GM19043 (cell line): ENCODE measurements around the gene TOLLIP.
"Not testable (repeated sequence)": the region's sequence is repeated elsewhere in the genome, so short reads cannot be mapped to it uniquely, and the experiment has no call there.

Source experiments
- ATAC-seq: cut with Tn5 transposase; IDR thresholded peaks from one replicate; pipeline ENCODE4 v1.9.1; 2021; ENCODE audit warnings: low read depth; ENCODE audit not compliant: unreplicated experiment

Gene TOLLIP

DNA sequence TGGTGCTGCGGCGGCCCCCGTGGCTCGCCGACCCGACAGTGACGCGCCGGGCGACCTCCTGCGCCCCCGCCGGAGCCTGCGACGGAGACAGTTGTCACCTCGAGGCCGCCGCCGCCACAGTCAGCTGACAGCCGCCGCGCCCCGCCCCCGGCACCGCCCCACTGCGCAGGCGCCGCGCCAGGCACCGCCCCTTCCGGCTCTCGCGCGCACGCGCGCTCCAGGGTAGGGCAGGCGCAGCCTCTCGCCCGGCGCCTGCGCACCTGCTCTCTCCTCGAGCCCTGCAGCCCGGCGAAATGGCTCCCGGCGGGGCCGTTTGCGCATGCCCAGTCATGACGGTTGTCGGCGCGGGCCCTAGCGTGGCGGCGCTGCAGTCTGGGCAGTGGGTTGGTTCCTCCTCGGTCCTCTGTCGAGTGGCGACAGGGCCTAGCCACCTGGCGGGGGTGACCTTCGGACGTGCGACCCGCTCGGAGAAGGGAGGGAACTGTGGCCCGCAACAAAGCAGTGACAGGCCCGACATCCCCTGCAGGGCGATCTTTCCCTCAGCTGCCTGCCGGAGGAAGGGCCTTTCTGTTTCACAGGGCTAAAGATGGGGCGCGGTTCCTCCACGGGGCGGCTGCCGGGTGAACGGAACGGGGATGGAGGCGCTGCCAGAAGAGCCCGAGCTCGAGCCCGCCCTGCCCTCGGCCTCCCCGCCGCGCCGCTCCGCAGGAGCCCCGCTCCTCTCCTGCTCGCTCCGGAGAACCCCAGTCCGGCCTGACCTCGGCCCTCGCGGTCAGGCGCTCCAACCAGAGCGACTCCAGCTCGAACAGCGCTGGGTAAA lies at the start of gene TOLLIP:
TOLLIP (minus strand) TSS at position 135 of the 820 bp plus-strand sequence; CDS start at position 1, 134 bp downstream.
- ATAC-seq: peak; percentile 77

- ATAC-seq: not testable (repeated sequence)
Observed at GRCh38 chr11:1358931-1359330, 49.5 kb upstream of the TOLLIP start.

DNA sequence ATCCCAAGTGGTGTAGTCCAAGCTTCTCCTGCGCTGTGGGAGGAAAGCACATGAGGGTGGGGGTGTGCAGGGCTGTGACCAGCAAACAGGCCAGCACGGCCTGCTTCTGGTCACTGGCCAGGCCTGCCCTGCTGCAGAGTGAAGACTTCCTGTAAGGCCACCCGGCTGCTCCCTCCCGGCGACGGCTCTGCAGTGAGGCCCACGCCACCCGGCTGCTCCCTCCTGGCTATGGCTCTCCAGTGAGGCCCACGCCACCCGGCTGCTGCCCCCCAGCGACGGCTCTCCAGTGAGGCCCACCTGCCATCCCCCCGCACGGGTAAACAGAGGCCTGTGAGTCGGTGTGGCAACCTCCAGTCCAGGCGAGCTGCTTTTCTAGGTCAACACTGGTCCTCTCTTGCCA lies 48.9 kb upstream of the TOLLIP start:
- ATAC-seq: no peak

DNA sequence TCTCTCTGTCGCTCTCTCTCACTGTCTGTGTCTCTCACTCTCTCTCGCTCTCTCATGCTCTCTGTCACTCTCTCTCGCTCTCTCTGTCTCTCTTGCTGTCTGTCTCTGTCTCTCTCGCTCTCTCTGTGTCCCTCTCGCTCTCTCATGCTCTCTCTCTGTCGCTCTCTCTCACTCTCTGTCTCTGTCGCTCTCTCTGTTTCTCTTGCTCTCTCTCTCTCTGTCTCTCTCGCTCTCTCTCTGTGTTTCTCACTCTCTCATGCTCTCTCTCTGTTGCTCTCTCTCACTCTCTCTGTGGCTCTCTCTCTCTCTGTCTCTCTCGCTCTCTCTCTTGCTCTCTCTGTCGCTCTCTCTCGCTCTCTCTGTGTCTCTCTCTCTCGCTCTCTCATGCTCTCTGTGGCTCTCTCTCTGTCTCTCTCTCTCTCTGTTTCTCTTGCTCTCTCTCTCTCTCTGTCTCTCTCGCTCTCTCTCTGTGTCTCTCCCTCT lies 47.1 kb upstream of the TOLLIP start:
- ATAC-seq: no peak

GRCh38 chr11:1356007-1356435 lies 46.6 kb upstream of the TOLLIP start:
- no peak for ATAC-seq

DNA sequence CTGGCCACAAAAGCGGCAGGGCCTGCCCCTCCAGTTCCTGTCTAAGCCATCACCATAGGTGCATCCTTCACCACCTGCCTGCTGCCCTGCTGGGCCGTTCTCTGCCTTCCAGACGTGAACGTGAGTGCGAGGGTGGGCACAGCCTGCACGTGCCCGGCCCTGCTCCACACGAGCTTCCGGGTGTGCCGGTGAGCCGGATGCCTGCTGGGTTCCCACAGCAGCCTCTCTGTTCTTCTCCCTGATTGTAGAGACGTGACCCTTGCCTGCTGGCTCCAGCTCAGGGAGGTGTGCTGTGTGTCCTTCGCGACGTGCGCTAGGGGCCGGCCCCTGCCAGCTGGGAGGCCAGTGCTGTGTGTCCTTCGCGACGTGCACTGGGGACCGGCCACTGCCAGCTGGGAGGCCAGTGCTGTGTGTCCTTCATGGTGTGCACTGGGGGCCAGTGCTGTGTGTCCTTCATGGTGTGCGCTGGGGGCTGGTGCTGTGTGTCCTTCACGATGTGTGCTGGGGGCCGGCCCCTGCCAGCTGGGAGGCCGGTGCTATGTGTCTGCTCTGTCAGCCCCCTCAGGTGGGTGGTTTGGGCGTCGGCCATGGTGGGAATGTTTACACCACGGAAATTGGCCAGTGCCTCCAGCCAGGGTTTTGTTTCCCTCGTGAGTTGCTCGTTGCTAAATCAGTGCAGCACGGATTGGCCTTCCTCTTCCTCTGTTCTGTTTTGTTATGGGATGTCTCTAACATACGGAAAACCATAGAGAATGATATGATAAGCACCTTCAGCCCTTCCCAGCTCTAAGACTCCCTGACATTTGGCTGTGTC lies 44.9 kb upstream of the TOLLIP start:
- no peak for ATAC-seq

- ATAC-seq: no peak
Observed at GRCh38 chr11:1353383-1354124, 44.1 kb upstream of the TOLLIP start.

GRCh38 chr11:1352696-1353382 lies 43.4 kb upstream of the TOLLIP start:
- ATAC-seq: no peak

GRCh38 chr11:1351278-1351937 lies 42.0 kb upstream of the TOLLIP start:
- ATAC-seq: no peak

DNA sequence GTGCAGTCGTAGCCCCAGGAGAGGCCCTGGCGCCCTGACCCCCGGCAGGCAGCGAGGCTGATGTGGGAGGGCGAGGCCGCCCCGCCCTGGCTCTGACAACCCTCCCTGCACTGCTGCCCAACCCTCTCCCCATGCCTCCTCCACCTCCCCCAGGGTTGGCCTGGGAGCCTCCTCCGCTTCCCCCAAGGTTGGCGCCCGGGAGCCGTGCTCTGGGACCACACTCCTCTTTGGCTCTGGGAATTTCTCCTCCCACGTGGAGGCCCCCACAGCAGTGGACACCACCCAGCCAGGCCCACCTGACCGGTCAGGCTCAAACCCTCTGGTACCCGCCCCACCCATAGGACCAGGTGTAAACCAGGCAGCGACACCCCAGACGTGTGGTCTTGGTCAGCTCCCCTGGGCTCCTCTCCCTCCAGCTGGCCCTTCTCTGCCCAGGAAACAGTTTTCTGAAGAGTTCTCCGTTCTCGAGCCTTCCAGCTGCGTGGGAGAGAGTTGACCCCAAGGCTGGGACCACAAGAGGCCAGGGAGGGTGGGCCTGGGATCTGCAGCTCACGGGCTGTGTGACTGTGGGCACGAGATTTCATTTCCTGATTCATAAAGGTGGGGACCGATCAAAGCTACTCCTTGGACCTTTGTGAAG lies 40.8 kb upstream of the TOLLIP start:
- ATAC-seq: no peak

DNA sequence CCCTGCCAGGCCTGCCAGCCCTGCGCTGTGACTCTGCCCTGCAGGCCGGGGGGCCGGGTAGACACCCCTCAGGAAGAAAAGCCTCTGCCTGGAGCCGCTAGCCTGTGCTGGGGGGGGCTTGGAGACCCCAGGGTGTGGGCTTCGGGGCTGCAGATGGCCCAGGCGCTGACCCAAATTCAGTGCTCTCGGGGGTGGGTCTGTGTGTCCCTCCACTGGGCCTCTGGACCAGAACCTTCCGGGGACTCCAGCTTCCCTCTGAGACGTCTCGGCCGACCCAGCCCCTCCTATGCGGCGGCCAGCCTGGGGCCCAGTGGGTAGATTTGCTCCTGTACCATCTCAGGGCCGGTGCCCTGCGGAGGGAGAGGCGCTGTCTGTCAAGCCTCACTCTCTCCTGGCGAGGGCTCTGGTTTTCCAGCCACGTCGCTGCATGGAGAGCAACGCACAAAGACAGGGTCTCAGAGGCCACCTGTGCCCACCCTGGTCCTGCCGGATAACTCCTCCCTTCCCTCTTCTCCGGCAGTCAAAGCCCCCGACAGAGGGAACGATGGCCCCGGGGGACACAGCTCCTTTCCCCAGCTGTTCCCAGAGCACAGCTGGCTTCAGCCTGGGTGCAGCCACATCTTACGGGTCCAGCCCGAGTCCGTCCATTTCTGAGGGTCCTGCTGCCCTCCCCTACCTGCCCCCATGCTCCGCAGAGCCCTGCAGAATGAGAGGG lies 40.1 kb upstream of the TOLLIP start:
- no peak for ATAC-seq

DNA sequence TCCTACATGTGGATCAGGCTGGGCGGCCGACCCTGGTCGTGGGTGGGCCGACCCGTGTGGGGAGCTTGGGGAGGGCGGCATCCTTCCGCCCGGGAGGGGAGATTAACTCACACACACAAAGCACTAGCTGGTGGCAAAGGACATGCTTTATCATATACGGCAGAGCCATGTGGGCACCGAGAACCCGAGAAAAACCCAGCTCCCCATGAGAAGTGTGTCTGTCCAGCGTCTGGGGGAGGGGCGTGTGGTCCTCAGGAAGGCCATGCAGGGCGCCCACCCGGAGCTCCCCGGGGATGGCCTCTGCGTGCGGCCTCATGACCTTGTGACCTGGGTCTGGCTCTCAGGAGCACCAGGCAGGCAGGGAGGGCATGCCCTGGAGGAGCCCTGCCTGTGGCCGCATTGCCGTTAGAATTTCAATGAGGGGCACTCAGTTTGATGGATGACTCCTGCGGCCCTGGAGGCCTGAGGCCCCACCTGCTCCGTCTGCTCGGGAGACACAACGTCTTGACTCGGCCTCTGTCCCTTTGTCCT lies 39.4 kb upstream of the TOLLIP start:
- ATAC-seq: no peak

- ATAC-seq: no peak
Observed at GRCh38 chr11:1348146-1348795, 38.8 kb upstream of the TOLLIP start.

DNA sequence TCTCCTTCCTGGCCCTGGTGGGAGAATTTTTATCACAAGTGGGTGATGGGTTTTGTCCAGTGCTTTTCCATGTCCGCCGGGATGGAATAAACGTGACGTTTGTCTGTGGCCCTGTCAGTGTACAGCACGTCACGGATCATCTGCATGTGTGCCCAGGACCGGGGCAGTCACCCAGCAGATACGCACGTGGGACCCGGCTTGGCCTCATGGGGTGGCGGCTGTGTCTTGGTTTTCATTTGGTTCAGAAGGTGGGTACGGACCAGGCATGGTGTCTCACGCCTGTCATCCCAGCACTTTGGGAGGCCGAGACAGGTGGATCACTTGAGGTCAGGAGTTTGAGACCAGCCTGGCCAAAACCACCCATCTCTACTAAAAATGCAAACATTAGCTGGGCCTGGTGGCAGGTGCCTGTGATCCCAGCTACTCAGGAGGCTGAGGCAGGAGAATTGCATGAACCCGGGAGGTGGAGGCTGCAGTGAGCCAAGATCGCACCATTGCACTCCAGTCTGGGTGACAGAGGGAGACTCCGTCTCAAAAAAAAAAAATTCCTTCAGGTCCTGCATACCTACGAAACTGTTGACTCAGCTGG lies 38.1 kb upstream of the TOLLIP start:
- not testable (repeated sequence) for ATAC-seq

DNA sequence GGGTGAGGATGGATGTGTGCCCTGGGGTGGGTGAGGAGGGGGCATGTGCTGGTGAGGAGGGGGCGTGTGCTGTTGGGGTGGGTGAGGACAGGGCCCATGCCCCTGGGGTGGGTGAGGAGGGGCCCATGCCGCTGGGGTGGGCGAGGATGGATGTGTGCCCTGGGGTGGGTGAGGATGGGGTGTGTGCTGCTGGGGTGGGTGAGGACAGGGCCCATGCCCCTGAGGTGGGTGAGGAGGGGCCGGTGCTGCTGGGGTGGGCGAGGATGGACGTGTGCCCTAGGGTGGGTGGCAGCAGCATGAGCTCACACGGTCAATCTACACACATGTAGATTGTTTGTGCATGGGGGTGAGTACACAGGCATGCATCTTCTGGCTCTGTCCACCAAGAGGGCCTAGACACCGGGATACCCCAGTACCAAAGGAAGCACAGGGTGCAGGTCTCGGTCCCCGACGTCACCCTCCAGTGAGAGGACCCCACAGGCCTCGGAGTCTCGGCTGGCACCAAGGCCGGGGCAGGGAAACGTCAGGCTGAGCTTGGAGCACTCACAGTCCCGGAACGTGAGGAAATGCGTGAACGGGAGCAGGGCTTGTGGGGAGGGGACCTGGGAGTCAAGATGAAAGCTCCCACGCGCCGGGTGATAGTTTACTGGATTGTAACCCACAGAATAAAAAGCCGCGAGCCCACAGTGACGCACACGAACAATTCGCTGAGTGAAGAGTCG lies 37.4 kb upstream of the TOLLIP start:
- ATAC-seq: no peak

- ATAC-seq: no peak
Observed at GRCh38 chr11:1345737-1346513, 36.5 kb upstream of the TOLLIP start.
